Measurements from ENCODE around the gene DNASE2B.

The DNASE2B gene

GRCh38 chr1:84376000-84376910 is 22.0 kb upstream of the DNASE2B start:
- DNase-seq, result no peak

- peak; percentile 77 for DNase-seq
These were observed 20.7 kb upstream of the DNASE2B start for GRCh38 chr1:84377480-84378095.

- no peak for DNase-seq
These were observed 19.0 kb upstream of the DNASE2B start for GRCh38 chr1:84379138-84379916.

GRCh38 chr1:84379917-84380180 is 18.4 kb upstream of the DNASE2B start:
- no peak for DNase-seq

- no peak for DNase-seq
These were observed 16.2 kb upstream of the DNASE2B start for GRCh38 chr1:84382127-84382526.

GRCh38 chr1:84385347-84385746 is 12.9 kb upstream of the DNASE2B start:
- no peak for DNase-seq

GRCh38 chr1:84386716-84387479 is 11.4 kb upstream of the DNASE2B start:
- no peak for DNase-seq

- DNase-seq, result no peak
These were observed 10.7 kb upstream of the DNASE2B start for GRCh38 chr1:84387480-84388163.

- DNase-seq, result no peak
These were observed 8.1 kb upstream of the DNASE2B start for GRCh38 chr1:84390226-84390625.

- no peak for DNase-seq
These were observed 2.9 kb downstream of the DNASE2B start for GRCh38 chr1:84401156-84401555.

- DNase-seq, result no peak
These were observed 3.8 kb downstream of the DNASE2B start for GRCh38 chr1:84402060-84402459.

- no peak for DNase-seq
These were observed 4.2 kb downstream of the DNASE2B start for GRCh38 chr1:84402501-84402900.

GRCh38 chr1:84403347-84403746 is 5.1 kb downstream of the DNASE2B start:
- no peak for DNase-seq

- no peak for DNase-seq
These were observed 8.1 kb downstream of the DNASE2B start for GRCh38 chr1:84406346-84406861.

- no peak for DNase-seq
These were observed 9.2 kb downstream of the DNASE2B start for GRCh38 chr1:84407524-84407923.

GRCh38 chr1:84407958-84408422 is 9.7 kb downstream of the DNASE2B start:
- DNase-seq, result no peak

- DNase-seq, result no peak
These were observed 11.6 kb downstream of the DNASE2B start for GRCh38 chr1:84409888-84410287.

GRCh38 chr1:84410328-84411095 is 12.2 kb downstream of the DNASE2B start:
- DNase-seq, result no peak

GRCh38 chr1:84412316-84412942 is 14.1 kb downstream of the DNASE2B start:
- no peak for DNase-seq

- no peak for DNase-seq
These were observed 17.1 kb downstream of the DNASE2B start for GRCh38 chr1:84415396-84415795.

- DNase-seq, result no peak
These were observed 24.6 kb downstream of the DNASE2B start for GRCh38 chr1:84422909-84423308.

All from right hindlimb (tissue), 1 donor.